ENCODE measurements around the gene MEF2D.

The MEF2D gene

DNA sequence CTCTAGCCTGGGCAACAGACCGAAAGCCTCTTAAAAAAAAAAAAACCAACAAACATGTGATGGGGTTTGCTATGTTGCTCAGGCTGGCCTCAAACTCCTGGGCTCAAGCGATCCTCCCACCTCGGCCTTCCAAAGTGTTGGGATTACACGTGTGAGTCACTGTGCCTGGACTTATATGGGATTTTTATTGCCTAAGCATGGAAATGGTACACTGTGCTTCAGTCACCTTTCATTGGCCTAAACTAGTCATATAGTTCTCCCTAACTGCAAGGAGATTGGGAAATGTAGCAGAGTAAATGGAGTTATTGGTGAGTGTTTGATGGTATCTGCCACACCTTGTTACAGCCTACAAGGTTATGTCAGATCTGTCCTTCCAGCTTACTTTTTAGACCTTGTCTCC is 17.2 kb upstream of the MEF2D start:
- no peak for DNase-seq (ENCODE audit: low read depth)
- TF ChIP-seq CTCF (IDR thresholded peaks at IDR 0.05; ENCODE audit: control insufficient read depth, insufficient read depth, low read depth, low read length, missing control alignments), result no peak
- H3K4me3 ChIP-seq (ENCODE audit: control insufficient read depth, low read depth, low read length), result no peak overlapping the region

GRCh38 chr1:156516821-156517220 is 16.2 kb upstream of the MEF2D start:
- no peak for TF ChIP-seq CTCF (IDR thresholded peaks at IDR 0.05; ENCODE audit: control insufficient read depth, insufficient read depth, low read depth, low read length, missing control alignments)
- no peak overlapping the region for H3K4me3 ChIP-seq (ENCODE audit: control insufficient read depth, low read depth, low read length)
- no peak for DNase-seq (ENCODE audit: low read depth)

GRCh38 chr1:156515956-156516355 is 15.4 kb upstream of the MEF2D start:
- H3K4me3 ChIP-seq (ENCODE audit: control insufficient read depth, low read depth, low read length), result no peak overlapping the region
- no peak for TF ChIP-seq CTCF (IDR thresholded peaks at IDR 0.05; ENCODE audit: control insufficient read depth, insufficient read depth, low read depth, low read length, missing control alignments)
- DNase-seq (ENCODE audit: low read depth), result no peak

DNA sequence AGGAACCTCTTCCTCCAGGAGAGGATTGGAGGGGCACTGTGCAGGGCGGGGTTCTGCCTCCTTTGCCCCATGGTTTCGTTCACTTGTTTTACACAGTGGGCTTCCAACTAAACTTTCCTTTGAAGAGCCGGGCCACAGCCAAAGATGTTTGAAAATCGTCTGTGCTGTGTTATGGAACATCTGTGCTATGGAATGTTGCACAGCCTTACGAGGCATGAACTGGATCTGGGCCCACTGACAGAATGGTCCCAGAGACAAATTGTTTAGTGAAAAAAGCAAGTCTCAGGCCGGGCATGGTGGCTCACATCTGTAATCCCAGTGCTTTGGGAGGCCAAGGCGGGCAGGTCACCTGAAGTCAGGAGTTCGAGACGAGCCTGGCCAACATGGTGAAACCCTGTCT is 12.6 kb upstream of the MEF2D start:
- H3K4me3 ChIP-seq (ENCODE audit: control insufficient read depth, low read depth, low read length), result no peak overlapping the region
- TF ChIP-seq CTCF (IDR thresholded peaks at IDR 0.05; ENCODE audit: control insufficient read depth, insufficient read depth, low read depth, low read length, missing control alignments), result no peak
- no peak for DNase-seq (ENCODE audit: low read depth)

GRCh38 chr1:156511644-156512043 is 11.1 kb upstream of the MEF2D start:
- H3K4me3 ChIP-seq (ENCODE audit: control insufficient read depth, low read depth, low read length), result no peak overlapping the region
- no peak for TF ChIP-seq CTCF (IDR thresholded peaks at IDR 0.05; ENCODE audit: control insufficient read depth, insufficient read depth, low read depth, low read length, missing control alignments)
- no peak for DNase-seq (ENCODE audit: low read depth)

DNA sequence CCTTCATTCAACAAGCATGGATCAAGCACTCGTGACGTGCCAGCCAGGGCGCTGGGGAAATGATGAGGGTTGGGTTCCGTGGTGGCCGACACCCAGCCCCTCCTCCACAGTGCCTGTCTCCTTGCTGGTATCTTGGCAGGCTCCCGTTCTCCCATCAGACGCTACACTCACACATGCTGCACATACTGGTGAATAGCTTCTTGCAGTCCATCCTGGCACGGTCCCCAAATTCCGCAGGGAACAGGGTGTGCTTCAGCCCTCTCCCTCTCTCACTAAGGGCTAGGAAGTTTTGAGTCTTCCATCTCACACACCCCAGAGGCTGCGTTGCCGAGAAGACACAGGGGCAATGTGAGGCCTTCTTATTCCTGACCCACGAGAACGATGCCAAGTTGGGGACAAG is 10.1 kb upstream of the MEF2D start:
- H3K4me3 ChIP-seq (ENCODE audit: control insufficient read depth, low read depth, low read length), result no peak overlapping the region
- no peak for TF ChIP-seq CTCF (IDR thresholded peaks at IDR 0.05; ENCODE audit: control insufficient read depth, insufficient read depth, low read depth, low read length, missing control alignments)
- DNase-seq (ENCODE audit: low read depth), result peak; percentile 44

GRCh38 chr1:156509424-156510034 is 9.0 kb upstream of the MEF2D start:
- TF ChIP-seq CTCF (IDR thresholded peaks at IDR 0.05; ENCODE audit: control insufficient read depth, insufficient read depth, low read depth, low read length, missing control alignments), result no peak
- DNase-seq (ENCODE audit: low read depth), result no peak

More at GRCh38 chr1:156509424-156510034, 9.0 kb upstream of the MEF2D start:
- H3K4me3 ChIP-seq (ENCODE audit: control insufficient read depth, low read depth, low read length), result no peak overlapping the region
